ENCODE data around the gene GALM.

DNA sequence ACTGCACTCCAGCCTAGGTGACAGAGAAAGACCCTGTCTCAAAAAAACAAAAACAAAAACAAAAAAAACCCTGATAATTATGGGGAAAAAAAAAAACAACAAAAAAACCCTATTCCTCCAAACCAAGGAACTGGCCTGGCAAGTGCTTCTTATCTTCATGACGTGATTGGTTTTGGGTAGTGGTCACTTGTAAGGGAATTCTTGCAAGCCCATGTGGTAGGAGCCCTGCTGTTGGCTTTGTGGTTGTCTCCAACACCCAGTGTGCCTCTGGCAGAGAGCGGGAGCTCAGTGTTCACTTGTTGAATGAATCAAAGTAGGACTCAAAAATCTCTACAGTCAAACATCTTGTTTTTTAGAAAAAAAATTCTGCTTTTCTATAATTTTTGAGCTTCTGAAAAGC, 6.0 kb downstream of the GALM start:
- TF ChIP-seq, protein P1, sequence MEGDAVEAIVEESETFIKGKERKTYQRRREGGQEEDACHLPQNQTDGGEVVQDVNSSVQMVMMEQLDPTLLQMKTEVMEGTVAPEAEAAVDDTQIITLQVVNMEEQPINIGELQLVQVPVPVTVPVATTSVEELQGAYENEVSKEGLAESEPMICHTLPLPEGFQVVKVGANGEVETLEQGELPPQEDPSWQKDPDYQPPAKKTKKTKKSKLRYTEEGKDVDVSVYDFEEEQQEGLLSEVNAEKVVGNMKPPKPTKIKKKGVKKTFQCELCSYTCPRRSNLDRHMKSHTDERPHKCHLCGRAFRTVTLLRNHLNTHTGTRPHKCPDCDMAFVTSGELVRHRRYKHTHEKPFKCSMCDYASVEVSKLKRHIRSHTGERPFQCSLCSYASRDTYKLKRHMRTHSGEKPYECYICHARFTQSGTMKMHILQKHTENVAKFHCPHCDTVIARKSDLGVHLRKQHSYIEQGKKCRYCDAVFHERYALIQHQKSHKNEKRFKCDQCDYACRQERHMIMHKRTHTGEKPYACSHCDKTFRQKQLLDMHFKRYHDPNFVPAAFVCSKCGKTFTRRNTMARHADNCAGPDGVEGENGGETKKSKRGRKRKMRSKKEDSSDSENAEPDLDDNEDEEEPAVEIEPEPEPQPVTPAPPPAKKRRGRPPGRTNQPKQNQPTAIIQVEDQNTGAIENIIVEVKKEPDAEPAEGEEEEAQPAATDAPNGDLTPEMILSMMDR (IDR thresholded peaks at IDR 0.05): no peak
- TF ChIP-seq, protein P2, sequence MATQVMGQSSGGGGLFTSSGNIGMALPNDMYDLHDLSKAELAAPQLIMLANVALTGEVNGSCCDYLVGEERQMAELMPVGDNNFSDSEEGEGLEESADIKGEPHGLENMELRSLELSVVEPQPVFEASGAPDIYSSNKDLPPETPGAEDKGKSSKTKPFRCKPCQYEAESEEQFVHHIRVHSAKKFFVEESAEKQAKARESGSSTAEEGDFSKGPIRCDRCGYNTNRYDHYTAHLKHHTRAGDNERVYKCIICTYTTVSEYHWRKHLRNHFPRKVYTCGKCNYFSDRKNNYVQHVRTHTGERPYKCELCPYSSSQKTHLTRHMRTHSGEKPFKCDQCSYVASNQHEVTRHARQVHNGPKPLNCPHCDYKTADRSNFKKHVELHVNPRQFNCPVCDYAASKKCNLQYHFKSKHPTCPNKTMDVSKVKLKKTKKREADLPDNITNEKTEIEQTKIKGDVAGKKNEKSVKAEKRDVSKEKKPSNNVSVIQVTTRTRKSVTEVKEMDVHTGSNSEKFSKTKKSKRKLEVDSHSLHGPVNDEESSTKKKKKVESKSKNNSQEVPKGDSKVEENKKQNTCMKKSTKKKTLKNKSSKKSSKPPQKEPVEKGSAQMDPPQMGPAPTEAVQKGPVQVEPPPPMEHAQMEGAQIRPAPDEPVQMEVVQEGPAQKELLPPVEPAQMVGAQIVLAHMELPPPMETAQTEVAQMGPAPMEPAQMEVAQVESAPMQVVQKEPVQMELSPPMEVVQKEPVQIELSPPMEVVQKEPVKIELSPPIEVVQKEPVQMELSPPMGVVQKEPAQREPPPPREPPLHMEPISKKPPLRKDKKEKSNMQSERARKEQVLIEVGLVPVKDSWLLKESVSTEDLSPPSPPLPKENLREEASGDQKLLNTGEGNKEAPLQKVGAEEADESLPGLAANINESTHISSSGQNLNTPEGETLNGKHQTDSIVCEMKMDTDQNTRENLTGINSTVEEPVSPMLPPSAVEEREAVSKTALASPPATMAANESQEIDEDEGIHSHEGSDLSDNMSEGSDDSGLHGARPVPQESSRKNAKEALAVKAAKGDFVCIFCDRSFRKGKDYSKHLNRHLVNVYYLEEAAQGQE (IDR thresholded peaks at IDR 0.05; ENCODE audit: insufficient read depth in 1 of 2, low read depth in 2 of 2, low read length in 1 of 2): no peak
